SK-N-SH treated with all-trans-retinoic acid at 6 μM for 48 hours (cell line): ENCODE results near the gene OXSR1.

Experiments
- ATAC-seq: fragments of 200-7000 bp; cut with Tn5 transposase; 3 replicates; pipeline ENCODE4 v1.9.1; 2020; ENCODE audit warnings: mild to moderate bottlenecking, moderate library complexity
- ARNTL ChIP-seq: fragments of 450-650 bp; formaldehyde crosslinking; IDR thresholded peaks from 2 replicates; pipeline ENCODE4 v1.5.0; 2020; ENCODE audit warnings: low read depth, mild to moderate bottlenecking, moderate library complexity, borderline replicate concordance
- BACH2 ChIP-seq: fragments of 250-450 bp; sonication (Bioruptor Pico); IDR thresholded peaks from 2 replicates; pipeline ENCODE4 v1.9.0; 2021; ENCODE audit warnings: mild to moderate bottlenecking, borderline replicate concordance
- CREB5 ChIP-seq: fragments of 250-450 bp; sonication (Bioruptor Pico); IDR thresholded peaks from 2 replicates; pipeline ENCODE4 v1.5.1; 2020; ENCODE audit warnings: low read depth, mild to moderate bottlenecking, moderate library complexity
- CSDC2 ChIP-seq: fragments of 250-450 bp; sonication (Bioruptor Pico); IDR thresholded peaks from 2 replicates; pipeline ENCODE4 v1.5.0; 2020; ENCODE audit warnings: mild to moderate bottlenecking, moderate library complexity
- ESRRG ChIP-seq: fragments of 250-450 bp; sonication (Bioruptor Pico); IDR thresholded peaks from 2 replicates; pipeline ENCODE4 v1.6.1; 2021; ENCODE audit warnings: mild to moderate bottlenecking
- GLIS3 ChIP-seq: fragments of 250-450 bp; sonication (Bioruptor Pico); IDR thresholded peaks from 2 replicates; pipeline ENCODE4 v1.5.0; 2020; ENCODE audit warnings: mild to moderate bottlenecking, moderate library complexity
- ISL1 ChIP-seq: fragments of 250-450 bp; sonication (Bioruptor Pico); IDR thresholded peaks from 2 replicates; pipeline ENCODE4 v2.1.2; 2022; ENCODE audit warnings: mild to moderate bottlenecking, moderate library complexity
- OSR1 ChIP-seq: fragments of 250-450 bp; sonication (Bioruptor Pico); IDR thresholded peaks from 2 replicates; pipeline ENCODE4 v1.8.0; 2022; ENCODE audit warnings: moderate library complexity, mild to moderate bottlenecking, inconsistent platforms
- RARB ChIP-seq: fragments of 250-450 bp; sonication (Bioruptor Pico); IDR thresholded peaks from 2 replicates; pipeline ENCODE4 v1.8.0; 2021; ENCODE audit warnings: mild to moderate bottlenecking, moderate library complexity
- SNAI2 ChIP-seq: fragments of 250-450 bp; sonication (Bioruptor Pico); IDR thresholded peaks from 2 replicates; pipeline ENCODE4 v1.5.0; 2020; ENCODE audit warnings: mild to moderate bottlenecking, moderate library complexity
- TCF4 ChIP-seq: fragments of 250-450 bp; sonication (Bioruptor Pico); IDR thresholded peaks from 2 replicates; pipeline ENCODE4 v1.8.0; 2021; ENCODE audit warnings: mild to moderate bottlenecking, moderate library complexity, borderline replicate concordance
- TOX ChIP-seq: fragments of 250-450 bp; sonication (Bioruptor Pico); IDR thresholded peaks from 2 replicates; pipeline ENCODE4 v1.8.0; 2021; ENCODE audit warnings: mild to moderate bottlenecking, moderate library complexity, borderline replicate concordance
- ZC3H10 ChIP-seq: fragments of 250-450 bp; sonication (Bioruptor Pico); IDR thresholded peaks from 2 replicates; pipeline ENCODE4 v1.5.1; 2021; ENCODE audit warnings: mild to moderate bottlenecking, moderate library complexity
- ZFP3 ChIP-seq: fragments of 250-450 bp; sonication (Bioruptor Pico); IDR thresholded peaks from 2 replicates; pipeline ENCODE4 v1.5.0; 2020; ENCODE audit warnings: mild to moderate bottlenecking, moderate library complexity
- ZFP30 ChIP-seq: fragments of 450-650 bp; formaldehyde crosslinking; IDR thresholded peaks from 2 replicates; pipeline ENCODE4 v1.5.0; 2022; ENCODE audit warnings: mild to moderate bottlenecking, moderate library complexity
- ZNF565 ChIP-seq: fragments of 450-650 bp; formaldehyde crosslinking; conservative IDR thresholded peaks from 2 replicates; pipeline ENCODE4 v1.5.0; 2020; ENCODE audit warnings: low read depth, mild to moderate bottlenecking, moderate library complexity
- ZNF70 ChIP-seq: fragments of 450-650 bp; formaldehyde crosslinking; IDR thresholded peaks from 2 replicates; pipeline ENCODE4 v1.5.0; 2020; ENCODE audit warnings: mild to moderate bottlenecking, moderate library complexity
- TF ChIP-seq, protein P1 (sequence below): fragments of 250-450 bp; sonication (Bioruptor Pico); IDR thresholded peaks from 2 replicates; pipeline ENCODE4 v1.8.0; 2021; ENCODE audit warnings: low read depth, mild to moderate bottlenecking, moderate library complexity, borderline replicate concordance
- TF ChIP-seq, protein P2 (sequence below): fragments of 250-450 bp; sonication (Bioruptor Pico); IDR thresholded peaks from 2 replicates; pipeline ENCODE4 v1.5.1; 2021; ENCODE audit warnings: mild to moderate bottlenecking, moderate library complexity
- TF ChIP-seq, protein P3 (sequence below): fragments of 250-450 bp; sonication (Bioruptor Pico); IDR thresholded peaks from 2 replicates; pipeline ENCODE4 v1.5.0; 2020; ENCODE audit warnings: mild to moderate bottlenecking, moderate library complexity

Gene OXSR1

DNA sequence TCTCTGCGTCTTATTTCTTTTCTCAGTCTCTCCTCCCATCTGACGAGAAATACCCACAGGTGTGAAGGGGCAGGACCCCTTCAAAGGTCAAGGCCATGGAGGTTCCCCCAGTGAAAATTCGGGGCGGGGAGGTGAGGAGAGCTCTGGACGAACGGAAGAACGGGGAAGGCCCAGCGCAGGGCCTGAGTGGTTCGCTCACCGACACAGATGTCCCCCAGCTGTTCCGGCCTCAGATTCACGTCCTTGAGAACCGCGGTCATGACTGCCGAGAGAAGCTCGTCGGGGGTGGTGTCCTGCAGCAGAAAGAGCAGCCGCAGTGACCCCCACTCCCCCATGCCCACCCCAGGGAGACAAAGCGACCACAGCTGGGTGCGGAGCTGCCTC, 29.0 kb upstream of the OXSR1 start:
- ATAC-seq, result peak; percentile 2; the same call in 1 of the 3 replicates
- TF ChIP-seq TOX (CRISPR knock-in tag), result no peak

GRCh38 chr3:38136777-38137614, 28.3 kb upstream of the OXSR1 start, which contains the start of gene ACAA1:
Gene ACAA1, minus strand, starts transcription at chr3:38137127. Its CDS starts 92 bp downstream, at chr3:38137035.
- peak; percentile 94 for ATAC-seq
- TF ChIP-seq GLIS3 (CRISPR knock-in tag) (no peak), BACH2 (CRISPR knock-in tag) (no peak), RARB (no peak), ZFP30 (CRISPR knock-in tag) (no peak), SNAI2 (CRISPR knock-in tag) (no peak), CREB5 (CRISPR knock-in tag) (no peak), ZNF70 (CRISPR knock-in tag) (no peak), OSR1 (CRISPR knock-in tag) (no peak)
- TF ChIP-seq, protein P1, sequence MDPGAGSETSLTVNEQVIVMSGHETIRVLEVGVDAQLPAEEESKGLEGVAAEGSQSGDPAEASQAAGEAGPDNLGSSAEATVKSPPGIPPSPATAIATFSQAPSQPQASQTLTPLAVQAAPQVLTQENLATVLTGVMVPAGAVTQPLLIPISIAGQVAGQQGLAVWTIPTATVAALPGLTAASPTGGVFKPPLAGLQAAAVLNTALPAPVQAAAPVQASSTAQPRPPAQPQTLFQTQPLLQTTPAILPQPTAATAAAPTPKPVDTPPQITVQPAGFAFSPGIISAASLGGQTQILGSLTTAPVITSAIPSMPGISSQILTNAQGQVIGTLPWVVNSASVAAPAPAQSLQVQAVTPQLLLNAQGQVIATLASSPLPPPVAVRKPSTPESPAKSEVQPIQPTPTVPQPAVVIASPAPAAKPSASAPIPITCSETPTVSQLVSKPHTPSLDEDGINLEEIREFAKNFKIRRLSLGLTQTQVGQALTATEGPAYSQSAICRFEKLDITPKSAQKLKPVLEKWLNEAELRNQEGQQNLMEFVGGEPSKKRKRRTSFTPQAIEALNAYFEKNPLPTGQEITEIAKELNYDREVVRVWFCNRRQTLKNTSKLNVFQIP (CRISPR knock-in tag), result no peak

GRCh38 chr3:38137615-38138348, 27.6 kb upstream of the OXSR1 start:
- TF ChIP-seq ZFP30 (CRISPR knock-in tag) (no peak), CSDC2 (CRISPR knock-in tag) (no peak), ZNF70 (CRISPR knock-in tag) (no peak), ZC3H10 (CRISPR knock-in tag) (no peak), ZFP3 (CRISPR knock-in tag) (no peak), GLIS3 (CRISPR knock-in tag) (no peak), OSR1 (CRISPR knock-in tag) (no peak), ZNF565 (no peak), TCF4 (no peak), ISL1 (no peak)
- TF ChIP-seq, protein P2, sequence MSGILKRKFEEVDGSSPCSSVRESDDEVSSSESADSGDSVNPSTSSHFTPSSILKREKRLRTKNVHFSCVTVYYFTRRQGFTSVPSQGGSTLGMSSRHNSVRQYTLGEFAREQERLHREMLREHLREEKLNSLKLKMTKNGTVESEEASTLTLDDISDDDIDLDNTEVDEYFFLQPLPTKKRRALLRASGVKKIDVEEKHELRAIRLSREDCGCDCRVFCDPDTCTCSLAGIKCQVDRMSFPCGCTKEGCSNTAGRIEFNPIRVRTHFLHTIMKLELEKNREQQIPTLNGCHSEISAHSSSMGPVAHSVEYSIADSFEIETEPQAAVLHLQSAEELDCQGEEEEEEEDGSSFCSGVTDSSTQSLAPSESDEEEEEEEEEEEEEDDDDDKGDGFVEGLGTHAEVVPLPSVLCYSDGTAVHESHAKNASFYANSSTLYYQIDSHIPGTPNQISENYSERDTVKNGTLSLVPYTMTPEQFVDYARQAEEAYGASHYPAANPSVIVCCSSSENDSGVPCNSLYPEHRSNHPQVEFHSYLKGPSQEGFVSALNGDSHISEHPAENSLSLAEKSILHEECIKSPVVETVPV (CRISPR knock-in tag), result no peak
- ATAC-seq, result no peak

DNA sequence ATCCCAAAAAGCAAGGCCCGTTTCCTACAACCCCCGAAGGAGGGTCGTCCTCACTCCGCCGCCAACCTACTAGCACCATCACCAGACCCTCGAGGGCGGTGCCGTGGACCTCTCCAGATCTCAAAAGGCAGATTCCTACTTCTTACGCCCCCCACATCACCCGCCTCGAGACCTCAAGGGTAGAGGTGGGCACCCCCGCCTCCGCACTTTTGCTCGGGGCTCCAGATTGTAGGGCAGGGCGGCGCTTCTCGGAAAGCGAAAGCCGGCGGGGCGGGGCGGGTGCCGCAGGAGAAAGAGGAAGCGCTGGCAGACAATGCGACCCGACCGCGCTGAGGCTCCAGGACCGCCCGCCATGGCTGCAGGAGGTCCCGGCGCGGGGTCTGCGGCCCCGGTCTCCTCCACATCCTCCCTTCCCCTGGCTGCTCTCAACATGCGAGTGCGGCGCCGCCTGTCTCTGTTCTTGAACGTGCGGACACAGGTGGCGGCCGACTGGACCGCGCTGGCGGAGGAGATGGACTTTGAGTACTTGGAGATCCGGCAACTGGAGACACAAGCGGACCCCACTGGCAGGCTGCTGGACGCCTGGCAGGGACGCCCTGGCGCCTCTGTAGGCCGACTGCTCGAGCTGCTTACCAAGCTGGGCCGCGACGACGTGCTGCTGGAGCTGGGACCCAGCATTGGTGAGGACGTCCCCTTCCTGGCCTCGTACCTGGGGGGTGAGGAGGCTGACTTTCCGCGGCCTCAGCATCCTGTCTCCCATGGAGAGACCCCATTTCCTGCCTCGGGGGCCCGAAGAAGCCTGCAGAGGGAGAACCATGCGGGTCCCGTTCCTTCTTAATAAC, 26.8 kb upstream of the OXSR1 start, which contains the start of gene MYD88:
Gene MYD88, plus strand, starts transcription at position 313 of the 842 bp plus-strand sequence. Its CDS starts 40 bp downstream, at position 353.
- ATAC-seq, result peak; percentile 65
- TF ChIP-seq SNAI2 (CRISPR knock-in tag) (no peak), ZNF70 (CRISPR knock-in tag) (no peak), BACH2 (CRISPR knock-in tag) (no peak), ESRRG (CRISPR knock-in tag) (no peak), ZFP30 (CRISPR knock-in tag) (no peak), ZNF565 (no peak), ARNTL (CRISPR knock-in tag) (no peak), CREB5 (CRISPR knock-in tag) (no peak)
- TF ChIP-seq, protein P3, sequence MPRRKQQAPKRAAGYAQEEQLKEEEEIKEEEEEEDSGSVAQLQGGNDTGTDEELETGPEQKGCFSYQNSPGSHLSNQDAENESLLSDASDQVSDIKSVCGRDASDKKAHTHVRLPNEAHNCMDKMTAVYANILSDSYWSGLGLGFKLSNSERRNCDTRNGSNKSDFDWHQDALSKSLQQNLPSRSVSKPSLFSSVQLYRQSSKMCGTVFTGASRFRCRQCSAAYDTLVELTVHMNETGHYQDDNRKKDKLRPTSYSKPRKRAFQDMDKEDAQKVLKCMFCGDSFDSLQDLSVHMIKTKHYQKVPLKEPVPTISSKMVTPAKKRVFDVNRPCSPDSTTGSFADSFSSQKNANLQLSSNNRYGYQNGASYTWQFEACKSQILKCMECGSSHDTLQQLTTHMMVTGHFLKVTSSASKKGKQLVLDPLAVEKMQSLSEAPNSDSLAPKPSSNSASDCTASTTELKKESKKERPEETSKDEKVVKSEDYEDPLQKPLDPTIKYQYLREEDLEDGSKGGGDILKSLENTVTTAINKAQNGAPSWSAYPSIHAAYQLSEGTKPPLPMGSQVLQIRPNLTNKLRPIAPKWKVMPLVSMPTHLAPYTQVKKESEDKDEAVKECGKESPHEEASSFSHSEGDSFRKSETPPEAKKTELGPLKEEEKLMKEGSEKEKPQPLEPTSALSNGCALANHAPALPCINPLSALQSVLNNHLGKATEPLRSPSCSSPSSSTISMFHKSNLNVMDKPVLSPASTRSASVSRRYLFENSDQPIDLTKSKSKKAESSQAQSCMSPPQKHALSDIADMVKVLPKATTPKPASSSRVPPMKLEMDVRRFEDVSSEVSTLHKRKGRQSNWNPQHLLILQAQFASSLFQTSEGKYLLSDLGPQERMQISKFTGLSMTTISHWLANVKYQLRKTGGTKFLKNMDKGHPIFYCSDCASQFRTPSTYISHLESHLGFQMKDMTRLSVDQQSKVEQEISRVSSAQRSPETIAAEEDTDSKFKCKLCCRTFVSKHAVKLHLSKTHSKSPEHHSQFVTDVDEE (CRISPR knock-in tag), result no peak; the same call in 1 of the 2 replicates
